ENCODE measurements around the gene TMEM176A.

TMEM176A gene, protein sequence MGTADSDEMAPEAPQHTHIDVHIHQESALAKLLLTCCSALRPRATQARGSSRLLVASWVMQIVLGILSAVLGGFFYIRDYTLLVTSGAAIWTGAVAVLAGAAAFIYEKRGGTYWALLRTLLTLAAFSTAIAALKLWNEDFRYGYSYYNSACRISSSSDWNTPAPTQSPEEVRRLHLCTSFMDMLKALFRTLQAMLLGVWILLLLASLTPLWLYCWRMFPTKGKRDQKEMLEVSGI

DNA sequence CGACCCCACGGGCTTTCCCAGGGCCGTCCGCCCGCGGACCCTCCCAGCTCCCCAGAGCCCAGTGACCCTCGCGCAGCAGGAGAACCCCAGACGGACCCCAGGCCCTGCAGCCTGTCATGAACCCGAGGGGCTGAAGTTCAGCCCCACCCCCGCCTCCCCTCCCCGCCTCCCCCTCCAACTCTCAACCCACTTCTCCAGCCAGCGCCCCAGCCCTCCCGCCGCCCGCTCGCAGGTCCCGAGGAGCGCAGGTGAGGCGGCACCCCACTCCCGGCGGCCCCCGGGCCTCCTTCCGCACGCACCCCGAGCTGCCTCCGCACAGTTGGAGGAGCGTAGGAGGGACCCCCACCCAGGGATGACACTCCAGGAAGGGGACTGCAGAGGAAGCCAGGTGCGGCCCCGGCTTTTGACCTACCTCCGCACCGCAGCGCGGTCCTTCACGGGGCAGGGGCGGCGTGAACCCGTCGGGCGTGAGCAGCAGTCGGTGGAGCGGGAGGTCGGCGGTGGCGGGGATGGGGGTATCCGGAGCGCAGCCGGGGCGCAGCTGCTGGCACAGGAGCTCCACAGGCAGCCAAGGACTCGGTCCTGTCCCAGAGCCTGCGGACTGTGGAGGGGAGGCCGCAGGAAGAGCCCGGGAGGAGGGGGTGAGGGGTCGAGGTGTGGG lies at the start of gene TMEM176A:
TSS of gene TMEM176A (plus strand) at position 189 of the 661 bp plus-strand sequence. CDS start 782 bp downstream, outside the sequence.
- TF ChIP-seq, protein P1, sequence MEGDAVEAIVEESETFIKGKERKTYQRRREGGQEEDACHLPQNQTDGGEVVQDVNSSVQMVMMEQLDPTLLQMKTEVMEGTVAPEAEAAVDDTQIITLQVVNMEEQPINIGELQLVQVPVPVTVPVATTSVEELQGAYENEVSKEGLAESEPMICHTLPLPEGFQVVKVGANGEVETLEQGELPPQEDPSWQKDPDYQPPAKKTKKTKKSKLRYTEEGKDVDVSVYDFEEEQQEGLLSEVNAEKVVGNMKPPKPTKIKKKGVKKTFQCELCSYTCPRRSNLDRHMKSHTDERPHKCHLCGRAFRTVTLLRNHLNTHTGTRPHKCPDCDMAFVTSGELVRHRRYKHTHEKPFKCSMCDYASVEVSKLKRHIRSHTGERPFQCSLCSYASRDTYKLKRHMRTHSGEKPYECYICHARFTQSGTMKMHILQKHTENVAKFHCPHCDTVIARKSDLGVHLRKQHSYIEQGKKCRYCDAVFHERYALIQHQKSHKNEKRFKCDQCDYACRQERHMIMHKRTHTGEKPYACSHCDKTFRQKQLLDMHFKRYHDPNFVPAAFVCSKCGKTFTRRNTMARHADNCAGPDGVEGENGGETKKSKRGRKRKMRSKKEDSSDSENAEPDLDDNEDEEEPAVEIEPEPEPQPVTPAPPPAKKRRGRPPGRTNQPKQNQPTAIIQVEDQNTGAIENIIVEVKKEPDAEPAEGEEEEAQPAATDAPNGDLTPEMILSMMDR (IDR thresholded peaks at IDR 0.05; ENCODE audit: unreplicated experiment in 3 of 3) = no peak
- Mint-ChIP-seq H3K9me3 (peaks cover 5% of the 10 kb centered on the region), H3K4me1 (peaks cover 20% of the 10 kb centered on the region), H3K36me3 (ENCODE audit: low read depth) (peaks cover 2% of the 10 kb centered on the region), H3K27me3 (ENCODE audit: low read depth) (peaks cover 51% of the 10 kb centered on the region), H3K4me3 (peak within 1 kb of the TSS; percentile 75 to 88 (median 87)), H3K27ac (peak within 1 kb of the TSS in 2 of 3 experiments; percentile 61 to 80)

DNA sequence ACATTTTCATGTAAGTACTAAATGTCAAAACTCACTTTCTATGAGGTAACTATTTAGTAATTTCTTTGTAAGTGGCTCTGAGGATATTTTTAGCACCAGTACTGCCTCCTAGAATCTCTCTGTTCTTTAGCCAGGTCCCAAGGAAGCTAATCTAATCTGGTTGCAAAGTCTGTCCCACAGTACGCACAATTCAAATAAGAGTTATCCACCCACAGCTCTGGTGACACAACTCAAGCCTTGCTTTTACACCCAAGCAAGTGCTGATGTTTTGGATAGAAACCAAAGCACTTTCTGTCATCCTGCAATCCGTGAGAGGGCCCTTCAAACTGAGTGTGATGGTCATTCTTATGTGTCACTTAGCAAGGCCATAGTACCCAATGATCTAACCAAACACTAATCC lies 48.9 kb upstream of the TMEM176A start:
- no peaks in the 10 kb centered on the region for H3K27me3 Mint-ChIP-seq (ENCODE audit: low read depth)
- H3K36me3 Mint-ChIP-seq (ENCODE audit: low read depth) = no peaks in the 10 kb centered on the region
- no peak overlapping the region for H3K27ac Mint-ChIP-seq
- no peak overlapping the region for H3K4me3 Mint-ChIP-seq
- no peaks in the 10 kb centered on the region for H3K9me3 Mint-ChIP-seq
- H3K4me1 Mint-ChIP-seq = no peaks in the 10 kb centered on the region
- TF ChIP-seq, protein P1 (IDR thresholded peaks at IDR 0.05; ENCODE audit: unreplicated experiment in 3 of 3) = no peak

DNA sequence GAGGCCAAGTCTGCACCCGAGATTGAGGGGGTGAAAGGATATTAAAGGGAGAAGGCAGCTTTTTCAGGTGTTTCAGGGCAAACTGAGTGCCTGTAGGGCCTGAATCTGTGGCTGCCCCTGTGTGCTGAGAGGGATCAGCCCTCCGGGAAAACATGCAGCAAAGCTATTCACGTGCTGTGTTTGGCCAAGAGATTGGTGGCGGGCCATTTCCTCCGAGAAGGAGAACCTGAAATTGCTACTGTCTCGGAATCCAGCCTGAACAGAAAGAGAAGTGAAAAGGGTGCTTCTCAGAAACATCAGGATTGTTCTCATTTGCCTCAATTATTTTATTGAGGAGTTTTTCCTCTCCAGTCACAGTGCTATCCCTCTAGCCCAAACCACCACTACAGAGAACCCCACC lies 47.3 kb upstream of the TMEM176A start:
- H3K27ac Mint-ChIP-seq = no peak overlapping the region
- no peaks in the 10 kb centered on the region for H3K36me3 Mint-ChIP-seq (ENCODE audit: low read depth)
- no peaks in the 10 kb centered on the region for H3K9me3 Mint-ChIP-seq
- H3K4me3 Mint-ChIP-seq = no peak overlapping the region
- H3K27me3 Mint-ChIP-seq (ENCODE audit: low read depth) = no peaks in the 10 kb centered on the region
- TF ChIP-seq, protein P1 (IDR thresholded peaks at IDR 0.05; ENCODE audit: unreplicated experiment in 3 of 3) = no peak
- H3K4me1 Mint-ChIP-seq = no peaks in the 10 kb centered on the region

DNA sequence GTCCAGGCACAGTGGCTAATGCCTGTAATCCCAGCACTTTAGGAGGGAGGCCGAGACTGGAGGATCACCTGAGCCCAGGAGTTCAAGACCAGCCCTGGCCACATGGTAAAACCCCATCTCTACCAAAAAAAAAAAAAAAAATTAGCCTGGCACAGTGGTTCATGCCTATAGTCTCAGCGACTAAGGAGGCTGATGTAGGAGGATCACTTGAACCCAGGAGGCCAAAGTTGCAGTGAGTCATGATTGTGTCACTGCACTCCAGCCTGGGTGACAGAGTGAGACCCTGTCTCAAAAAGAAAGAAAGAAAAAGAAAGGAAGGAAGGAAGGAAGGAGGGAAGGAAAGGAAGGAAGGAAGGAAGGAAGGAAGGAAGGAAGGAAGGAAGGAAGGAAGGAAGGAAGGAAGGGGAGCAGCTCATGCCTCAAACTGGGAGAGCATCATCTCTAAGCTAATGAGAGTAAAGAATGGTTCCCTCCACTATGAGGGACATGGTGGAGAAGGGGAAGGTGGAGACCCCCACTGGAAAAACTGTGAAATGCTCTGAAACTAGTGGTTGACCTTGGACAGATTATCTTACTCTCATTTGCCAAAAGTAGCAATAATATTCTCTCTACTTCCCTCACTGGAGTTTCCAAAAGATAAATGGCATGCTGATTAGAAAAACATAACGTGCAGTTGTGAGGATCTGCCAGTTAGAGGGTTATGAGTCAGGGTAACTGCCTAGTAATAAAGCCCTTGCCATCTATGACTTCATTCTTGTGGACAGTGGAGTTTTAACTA lies 46.6 kb upstream of the TMEM176A start:
- TF ChIP-seq, protein P1 (IDR thresholded peaks at IDR 0.05; ENCODE audit: unreplicated experiment in 3 of 3) = peak; percentile 35 to 49 (median 36)
- no peaks in the 10 kb centered on the region for H3K36me3 Mint-ChIP-seq (ENCODE audit: low read depth)
- no peak overlapping the region for H3K27ac Mint-ChIP-seq
- no peak overlapping the region for H3K4me3 Mint-ChIP-seq
- H3K4me1 Mint-ChIP-seq = no peaks in the 10 kb centered on the region
- no peaks in the 10 kb centered on the region for H3K9me3 Mint-ChIP-seq
- no peaks in the 10 kb centered on the region for H3K27me3 Mint-ChIP-seq (ENCODE audit: low read depth)

DNA sequence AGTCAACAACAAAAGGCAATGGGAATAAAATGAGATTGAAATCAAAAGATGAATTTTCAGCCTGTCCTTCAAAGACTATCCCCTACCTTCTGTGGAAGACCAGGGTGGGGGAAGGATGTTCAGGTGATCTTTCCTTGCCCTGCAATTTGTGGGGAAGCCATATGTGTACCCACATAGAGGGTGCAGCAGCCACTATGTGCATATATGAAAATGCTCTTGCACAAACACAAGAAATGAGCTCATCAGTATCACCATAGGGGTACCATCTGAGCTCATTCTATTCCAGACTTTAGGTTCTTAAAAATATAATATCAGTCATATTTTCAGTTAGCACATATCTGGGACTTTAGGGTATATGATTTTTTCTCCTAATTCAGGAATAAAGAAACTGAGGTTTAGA lies 45.6 kb upstream of the TMEM176A start:
- TF ChIP-seq, protein P1 (IDR thresholded peaks at IDR 0.05; ENCODE audit: unreplicated experiment in 3 of 3) = no peak
- Mint-ChIP-seq H3K9me3 (peaks cover 3% of the 10 kb centered on the region), H3K36me3 (ENCODE audit: low read depth) (no peaks in the 10 kb centered on the region), H3K27me3 (ENCODE audit: low read depth) (no peaks in the 10 kb centered on the region), H3K4me3 (no peak overlapping the region), H3K27ac (no peak overlapping the region), H3K4me1 (no peaks in the 10 kb centered on the region)

Data from nephron (organoid).